GM19238 (cell line): ENCODE data around the gene PRXL2A.

Source experiments
- DNase-seq: peaks from one replicate; pipeline ENCODE4 v3.0.0; 2011; ENCODE audit warnings: low spot score; ENCODE audit not compliant: insufficient read length

PRXL2A gene

GRCh38 chr10:80444124-80444523 lies 35.8 kb downstream of the PRXL2A start:
- DNase-seq: no peak

DNA sequence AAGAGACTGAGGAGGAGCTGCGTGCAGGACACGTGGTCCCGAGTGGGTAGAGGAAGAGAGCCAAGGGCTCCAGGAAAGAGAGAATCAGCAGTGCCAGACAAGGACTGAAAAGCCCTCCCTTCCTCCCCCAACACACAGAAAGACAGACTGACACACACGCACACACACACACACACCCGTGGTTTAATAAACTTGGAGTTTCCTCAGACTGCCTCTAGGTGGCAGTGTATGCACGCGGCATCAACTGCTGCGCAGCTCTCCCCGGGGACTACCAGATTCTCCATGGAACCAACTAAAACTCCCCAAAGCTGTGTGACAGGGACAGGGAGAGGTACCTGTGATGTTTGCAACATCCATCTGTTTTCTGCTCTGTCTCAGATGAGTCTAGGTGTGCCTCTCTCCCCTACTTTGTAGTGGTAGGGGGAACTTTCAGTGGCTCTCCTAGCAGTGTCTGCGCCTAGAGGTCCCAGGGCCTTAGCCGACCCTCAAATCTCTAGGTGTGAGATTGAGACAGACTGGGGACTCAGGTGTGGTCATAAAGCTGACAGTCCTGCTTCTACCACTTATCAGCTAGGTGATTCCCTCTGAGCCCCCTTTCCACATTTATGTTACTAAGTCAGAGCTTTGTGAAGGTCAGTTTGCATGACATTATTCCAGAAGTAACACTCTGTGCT lies 36.4 kb downstream of the PRXL2A start:
- DNase-seq: peak; percentile 49

GRCh38 chr10:80447436-80448190 lies 39.3 kb downstream of the PRXL2A start:
- DNase-seq: no peak

- no peak for DNase-seq
Observed at GRCh38 chr10:80448209-80448942, 40.0 kb downstream of the PRXL2A start.

GRCh38 chr10:80449520-80449919 lies 41.2 kb downstream of the PRXL2A start:
- DNase-seq: no peak

- no peak for DNase-seq
Observed at GRCh38 chr10:80451132-80451531, 42.8 kb downstream of the PRXL2A start.

- DNase-seq: no peak
Observed at GRCh38 chr10:80452069-80452468, 43.7 kb downstream of the PRXL2A start.

DNA sequence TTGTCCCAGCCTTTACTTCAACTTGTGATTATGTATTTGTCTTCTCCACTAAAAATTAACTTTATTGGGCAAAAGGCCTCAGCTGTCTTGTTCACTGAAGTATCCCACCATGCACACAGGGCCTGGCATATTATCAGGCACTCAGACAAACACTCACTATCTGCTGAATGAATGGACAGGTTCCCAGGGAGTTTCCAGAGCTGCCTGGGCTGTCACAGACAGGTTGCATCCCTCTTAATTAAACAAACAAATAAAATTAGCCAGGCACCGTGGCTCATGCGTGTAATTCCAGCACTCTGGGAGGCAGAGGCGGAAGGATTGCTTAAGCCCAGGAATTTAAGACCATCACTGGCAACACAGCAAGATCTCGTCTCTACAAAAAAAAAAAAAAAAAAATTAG lies 44.3 kb downstream of the PRXL2A start:
- DNase-seq: no peak

DNA sequence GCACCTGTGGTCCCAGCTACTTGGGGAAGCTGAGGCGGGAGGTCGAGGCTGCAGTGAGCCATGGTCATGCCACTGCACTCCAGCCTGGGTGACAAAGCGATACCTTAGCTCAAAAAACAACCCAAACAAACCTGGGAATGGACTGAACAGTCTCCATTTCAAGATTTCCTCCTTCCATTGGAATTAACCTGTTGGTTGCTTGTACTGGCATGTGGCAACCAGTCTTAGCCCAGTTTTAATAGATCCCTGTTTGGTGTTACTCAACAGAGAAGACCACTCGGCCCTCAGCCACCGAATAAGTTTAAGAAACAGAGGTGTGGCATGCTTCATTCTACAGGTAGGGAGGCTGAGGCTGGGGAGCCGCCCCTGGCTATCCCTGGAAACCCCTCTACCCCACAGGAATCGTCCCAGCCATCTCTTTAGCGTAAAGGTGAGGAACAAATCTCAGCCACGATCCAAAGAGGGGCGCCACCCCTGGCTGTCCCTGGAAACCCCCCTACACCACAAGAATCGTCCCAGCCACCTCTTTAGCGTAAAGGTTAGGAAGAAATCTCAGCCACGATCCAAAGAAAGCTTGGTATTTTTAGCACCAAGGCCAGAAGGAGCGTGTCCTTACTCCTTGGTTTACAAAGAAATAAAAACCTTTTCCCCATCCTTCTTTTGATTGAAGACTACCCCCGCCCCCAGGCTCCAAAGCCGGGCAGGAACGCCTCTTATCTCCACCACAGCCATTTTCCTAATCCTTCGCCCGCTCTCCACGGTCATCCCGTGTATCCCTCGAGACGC lies 44.9 kb downstream of the PRXL2A start:
- no peak for DNase-seq

DNA sequence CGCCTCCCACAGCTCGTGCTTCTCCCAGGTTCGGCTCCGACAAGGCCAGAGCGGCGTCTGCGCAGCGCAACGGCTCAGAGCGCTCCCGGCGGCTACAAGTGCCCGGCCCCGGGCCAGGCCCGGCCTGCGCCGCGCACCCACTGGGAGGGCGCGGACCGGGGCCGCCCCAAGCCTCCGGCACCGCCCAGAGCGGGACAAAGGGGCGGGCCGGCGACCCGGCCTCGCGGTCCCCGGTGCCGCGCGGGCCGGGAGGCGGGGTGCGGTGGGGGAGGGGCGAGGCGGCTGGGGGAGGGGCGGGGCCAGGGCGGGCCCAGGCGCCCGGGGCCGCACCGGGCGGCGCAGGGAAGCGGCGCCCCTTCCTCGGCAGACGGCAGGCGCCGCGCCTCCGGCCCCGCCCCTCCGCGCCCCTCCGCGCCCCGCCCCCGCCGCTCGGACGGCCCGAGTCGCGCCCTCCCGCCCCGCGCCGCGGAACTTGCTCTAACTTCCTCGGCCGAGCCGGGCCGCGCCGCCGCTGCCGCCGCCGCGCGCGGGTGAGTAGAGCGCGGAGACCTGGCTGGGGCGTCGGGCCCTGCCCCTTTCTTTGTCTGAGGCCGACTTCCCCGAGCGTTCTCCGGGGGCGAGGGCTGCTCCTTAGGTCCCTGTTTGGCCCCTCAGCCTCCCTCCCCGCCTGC lies 45.6 kb downstream of the PRXL2A start, which contains the start of gene TSPAN14:
Gene TSPAN14, plus strand, starts transcription at position 469 of the 671 bp plus-strand sequence. CDS start 34,924 bp downstream, outside the sequence.
- peak; percentile 88 for DNase-seq

- DNase-seq: peak; percentile 47
Observed at GRCh38 chr10:80454513-80455460, 46.4 kb downstream of the PRXL2A start.

DNA sequence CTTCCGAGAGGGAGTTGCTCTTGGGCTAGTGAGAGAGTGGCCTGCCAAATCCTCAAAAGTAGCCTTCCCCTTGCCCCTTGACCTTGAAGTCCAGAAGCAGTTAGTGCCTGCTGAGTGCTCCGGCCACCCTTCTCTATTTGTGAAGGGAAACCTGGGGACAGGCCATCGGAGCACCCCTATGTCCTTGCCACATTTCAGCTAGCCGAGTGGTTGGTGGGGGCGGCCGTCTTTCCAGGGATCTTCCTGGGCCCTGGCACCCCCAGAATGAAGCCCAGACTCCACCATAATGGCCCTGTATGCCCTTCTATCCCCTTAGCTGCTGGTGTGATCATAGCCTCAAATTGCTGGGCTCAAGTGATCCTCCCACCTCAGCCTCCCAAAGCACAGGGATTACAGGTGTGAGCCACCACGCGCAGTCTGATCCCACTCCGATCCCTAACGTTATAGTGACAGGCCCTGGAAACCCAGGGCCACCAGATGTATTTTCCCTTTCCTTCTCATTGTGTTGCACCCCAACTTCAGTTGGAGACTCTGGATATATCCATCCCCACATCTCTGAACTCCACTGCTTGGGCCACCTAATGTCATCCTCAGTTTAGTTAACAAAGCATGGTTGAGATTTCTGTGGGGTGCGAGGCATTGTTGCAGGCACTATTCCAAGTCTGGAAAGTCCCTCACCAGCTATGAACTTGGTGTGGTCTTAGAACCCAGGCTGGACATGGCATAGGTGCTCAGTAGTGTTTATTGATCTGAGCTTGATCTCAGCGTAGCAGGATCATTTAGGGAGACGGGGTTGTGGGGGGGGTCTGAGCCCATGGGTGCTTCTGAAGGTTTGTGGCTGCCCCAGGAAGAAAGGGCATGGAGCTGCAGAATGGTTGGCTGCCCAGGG lies 47.4 kb downstream of the PRXL2A start:
- DNase-seq: no peak

- no peak for DNase-seq
Observed at GRCh38 chr10:80457554-80458262, 49.4 kb downstream of the PRXL2A start.

DNA sequence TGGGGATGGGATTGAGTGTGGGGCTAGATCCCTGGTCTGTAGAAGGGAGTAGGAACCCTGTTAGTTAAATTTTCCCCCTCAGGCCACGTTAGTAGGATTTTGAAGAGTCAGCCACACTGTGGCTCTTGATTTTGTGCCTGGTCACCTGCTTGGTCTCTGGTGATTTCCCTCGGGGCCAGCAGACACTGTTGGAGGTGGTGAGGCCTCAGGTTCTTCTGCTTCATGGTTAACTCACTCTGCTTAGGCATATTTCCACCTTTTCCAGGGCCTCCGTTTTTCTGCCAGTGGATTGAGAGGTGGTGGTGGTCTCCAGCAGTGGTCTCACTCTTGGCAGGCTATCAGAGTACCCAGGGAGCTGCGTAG lies 49.9 kb downstream of the PRXL2A start:
- no peak for DNase-seq

DNA sequence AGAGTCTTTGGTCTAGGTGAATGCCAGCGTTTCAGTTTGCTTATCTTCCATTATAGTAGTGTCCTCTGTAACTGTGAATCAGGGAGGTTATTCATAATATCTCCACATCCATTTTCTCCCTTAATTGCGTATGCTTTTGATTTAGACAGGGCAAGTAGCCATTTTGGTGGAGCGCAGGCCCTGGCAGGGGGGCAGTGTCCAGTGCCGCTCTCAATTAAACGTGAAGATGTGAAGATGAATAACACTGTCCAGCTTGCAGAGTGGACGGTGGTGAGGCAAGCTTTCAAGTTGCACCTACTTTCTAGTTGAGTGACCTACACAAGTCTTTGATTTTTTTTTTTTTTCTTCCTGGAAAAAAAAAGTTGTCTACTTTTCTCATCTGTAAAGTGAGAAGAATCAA lies 50.3 kb downstream of the PRXL2A start:
- DNase-seq: no peak

DNA sequence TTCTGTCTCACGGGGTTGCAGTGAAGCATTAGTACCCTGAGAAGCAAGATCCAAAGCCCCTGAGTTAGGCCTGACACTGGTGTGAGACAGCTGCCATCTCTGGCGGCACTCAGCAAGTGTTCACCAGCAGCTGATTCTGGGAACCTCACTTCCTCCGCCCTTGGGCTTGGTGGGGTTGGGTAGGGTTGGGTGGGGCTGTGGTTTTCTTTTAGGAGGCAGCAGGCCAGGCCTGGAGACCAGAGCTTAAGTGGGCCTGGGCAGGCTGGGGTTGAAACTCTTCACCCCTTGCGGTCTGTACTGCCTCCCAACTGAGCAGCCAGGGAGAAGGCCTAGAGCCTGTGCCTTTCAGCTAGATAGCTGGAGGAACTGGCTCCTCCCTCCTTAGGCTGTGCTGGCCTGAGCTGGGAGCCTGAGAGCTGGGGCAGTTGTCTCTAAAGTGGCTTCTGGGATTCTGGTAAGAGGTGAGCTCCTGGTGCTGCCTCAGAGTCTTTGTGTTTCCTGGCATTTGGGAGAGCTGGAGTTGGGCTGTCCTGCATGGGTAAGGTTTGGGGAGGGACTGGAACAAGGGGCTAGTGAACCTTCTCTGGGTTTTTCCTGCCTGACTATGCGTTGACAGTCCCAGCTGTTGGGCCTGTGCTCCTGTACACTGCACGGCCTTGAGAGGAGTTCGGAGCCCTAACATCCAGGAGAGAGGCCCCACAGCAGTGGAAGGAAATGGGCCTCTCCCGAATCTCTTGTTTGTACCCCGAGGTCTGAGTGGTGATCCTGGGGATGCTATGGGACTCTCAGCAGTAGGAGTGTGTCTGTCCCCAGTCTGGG lies 50.9 kb downstream of the PRXL2A start:
- DNase-seq: peak; percentile 71
